HUES6 (cell line): Measurements from ENCODE around the gene RAB27A.
"Not testable (repeated sequence)": the region's sequence is repeated elsewhere in the genome, so short reads cannot be mapped to it uniquely, and the experiment has no call there.

ENCODE experiments used
- H3K27ac ChIP-seq: 2 replicates; pipeline ENCODE4 v1.7.0; 2013; ENCODE audit warnings: low read depth, mild to moderate bottlenecking, low read length, inconsistent platforms
- H3K27me3 ChIP-seq: 2 replicates; pipeline ENCODE4 v1.6.1; 2013; ENCODE audit warnings: low read length; ENCODE audit not compliant: control insufficient read depth, insufficient read depth
- H3K36me3 ChIP-seq: 2 replicates; pipeline ENCODE4 v1.6.1; 2013; ENCODE audit warnings: low read length; ENCODE audit not compliant: control insufficient read depth, insufficient read depth
- H3K4me1 ChIP-seq: 2 replicates; pipeline ENCODE4 v1.6.1; 2013; ENCODE audit warnings: low read length; ENCODE audit not compliant: control insufficient read depth, insufficient read depth
- H3K4me3 ChIP-seq: 2 replicates; pipeline ENCODE4 v1.5.1; 2013; ENCODE audit warnings: low read depth, low read length
- H3K9ac ChIP-seq: one replicate; pipeline ENCODE4 v1.6.1; 2013; ENCODE audit warnings: mild to moderate bottlenecking, low read length
- H3K9me3 ChIP-seq: 2 replicates; pipeline ENCODE4 v1.6.1; 2013; ENCODE audit warnings: low read depth, low read length; ENCODE audit not compliant: control insufficient read depth, insufficient read depth

Gene RAB27A

DNA sequence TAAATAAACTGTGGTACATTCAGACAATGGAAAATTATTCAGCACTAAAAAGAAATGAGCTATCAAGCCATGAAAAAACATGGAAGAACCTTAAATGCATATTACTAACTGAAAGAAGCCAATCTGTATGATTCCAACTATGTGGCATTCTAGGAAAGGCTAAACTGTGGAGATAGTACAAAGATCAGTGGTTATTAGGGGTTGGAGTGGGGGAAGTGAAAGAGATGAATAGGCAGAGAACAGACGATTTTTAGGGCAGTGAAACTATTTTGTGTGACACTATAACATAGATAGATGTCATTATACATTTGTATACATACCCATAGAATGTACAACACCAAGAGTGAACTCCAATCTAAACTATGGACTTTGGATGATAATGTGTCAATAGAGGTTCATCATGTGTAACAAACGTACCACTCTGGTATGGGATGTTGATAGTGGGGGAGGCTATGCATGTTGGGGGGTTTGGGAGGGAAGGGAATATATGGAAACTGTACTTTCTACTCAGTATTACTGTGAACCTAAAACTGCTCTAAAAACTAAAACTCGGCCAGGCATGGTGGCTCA lies 29.0 kb downstream of the RAB27A start:
- Histone ChIP-seq H3K4me3 (no peak overlapping the region), H3K9me3 (0 out of 2 replicates have a peak, but pooled peaks cover 4% of the 10 kb centered on the region), H3K4me1 (no peaks in the 10 kb centered on the region), H3K9ac (no peak overlapping the region), H3K36me3 (no peaks in the 10 kb centered on the region), H3K27ac (no peak overlapping the region), H3K27me3 (no peaks in the 10 kb centered on the region)

DNA sequence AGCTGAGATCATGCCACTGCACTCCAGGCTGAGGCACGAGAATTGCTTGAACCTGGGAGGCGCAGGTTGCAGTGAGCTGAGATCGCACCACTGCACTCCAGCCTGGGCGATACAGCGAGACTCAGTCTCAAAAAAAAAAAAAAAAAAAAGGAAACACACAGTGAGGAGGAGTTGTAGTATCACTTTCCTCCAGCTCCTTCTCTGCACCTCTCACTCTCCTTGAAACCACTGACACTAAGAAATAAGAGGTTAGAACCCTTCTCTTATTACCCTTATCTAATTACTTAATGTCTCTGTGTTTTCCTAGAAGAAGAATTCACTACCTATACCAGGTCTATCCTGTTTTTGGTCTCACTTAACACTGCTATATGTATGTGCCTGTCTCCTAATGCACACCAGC lies 31.7 kb downstream of the RAB27A start:
- Histone ChIP-seq H3K27ac (no peak overlapping the region), H3K9me3 (0 out of 2 replicates have a peak, but pooled peaks cover 4% of the 10 kb centered on the region), H3K4me3 (no peak overlapping the region), H3K4me1 (no peaks in the 10 kb centered on the region), H3K36me3 (no peaks in the 10 kb centered on the region), H3K9ac (no peak overlapping the region), H3K27me3 (no peaks in the 10 kb centered on the region)

GRCh38 chr15:55257012-55257670 lies 32.5 kb downstream of the RAB27A start:
- Histone ChIP-seq H3K4me3 (no peak overlapping the region), H3K36me3 (no peaks in the 10 kb centered on the region)

DNA sequence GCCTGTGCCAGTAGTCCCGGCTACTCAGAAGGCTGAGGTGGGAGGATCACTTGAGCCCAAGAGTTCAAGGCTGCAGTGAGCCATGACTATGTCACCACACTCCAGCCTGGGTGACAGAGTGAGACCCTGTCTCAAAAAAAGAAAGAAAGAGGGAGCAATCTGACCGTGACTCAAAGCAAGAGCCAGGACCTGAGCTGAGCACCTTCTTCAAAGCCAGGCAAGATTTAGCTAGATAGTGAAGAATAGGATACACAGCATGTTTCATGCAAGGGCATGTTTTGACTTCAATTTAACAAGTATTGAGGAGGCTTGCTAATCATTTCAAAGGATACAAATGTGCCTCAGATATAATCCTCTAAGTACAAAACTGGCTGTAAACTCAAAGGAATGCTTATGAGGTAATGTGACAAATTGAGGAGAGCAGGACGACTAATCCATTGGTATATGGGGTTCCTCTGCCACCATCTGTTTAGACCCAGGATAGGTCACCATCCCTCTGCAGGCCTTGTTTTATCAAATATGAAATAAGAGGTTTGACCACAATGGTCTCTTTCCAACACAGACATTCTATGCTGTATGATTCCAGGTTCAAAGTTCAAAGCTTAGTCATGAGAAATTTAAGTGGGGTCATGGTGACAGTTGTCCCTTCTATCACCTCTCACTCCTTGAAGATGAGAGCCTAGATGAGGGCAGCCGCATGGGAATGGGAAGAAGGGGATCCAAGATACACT lies 33.2 kb downstream of the RAB27A start:
- no peaks in the 10 kb centered on the region for H3K27me3 ChIP-seq
- no peak overlapping the region for H3K4me3 ChIP-seq
- H3K9me3 ChIP-seq, result 0 out of 2 replicates have a peak, but pooled peaks cover 4% of the 10 kb centered on the region
- no peaks in the 10 kb centered on the region for H3K36me3 ChIP-seq
- no peak overlapping the region for H3K27ac ChIP-seq
- no peak overlapping the region for H3K9ac ChIP-seq
- no peaks in the 10 kb centered on the region for H3K4me1 ChIP-seq

More at GRCh38 chr15:55257012-55257670, 32.5 kb downstream of the RAB27A start:
- Histone ChIP-seq H3K9ac (no peak overlapping the region), H3K27me3 (no peaks in the 10 kb centered on the region), H3K27ac (no peak overlapping the region), H3K4me1 (no peaks in the 10 kb centered on the region), H3K9me3 (0 out of 2 replicates have a peak, but pooled peaks cover 4% of the 10 kb centered on the region)

DNA sequence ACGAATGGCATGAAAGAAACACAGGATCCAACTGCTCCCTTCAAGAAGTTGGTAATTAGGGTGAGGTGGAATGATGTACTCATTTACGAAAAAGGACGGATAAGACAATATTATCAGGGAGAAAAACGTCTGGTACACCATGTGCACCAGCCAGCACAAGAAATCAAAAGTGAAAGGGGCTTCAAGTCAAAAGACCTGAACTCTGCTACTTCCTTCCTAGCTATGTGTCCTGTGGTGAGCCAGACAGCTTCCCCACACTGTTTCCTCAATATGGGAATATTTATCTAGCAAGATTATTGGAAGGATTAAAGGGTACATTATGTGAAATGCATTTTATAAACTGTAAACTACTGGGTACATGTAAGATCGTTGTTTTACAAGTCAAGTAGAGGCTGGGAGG lies 33.9 kb downstream of the RAB27A start:
- Histone ChIP-seq H3K9me3 (0 out of 2 replicates have a peak, but pooled peaks cover 4% of the 10 kb centered on the region), H3K4me1 (no peaks in the 10 kb centered on the region), H3K9ac (no peak overlapping the region), H3K36me3 (no peaks in the 10 kb centered on the region), H3K27ac (no peak overlapping the region), H3K27me3 (no peaks in the 10 kb centered on the region), H3K4me3 (no peak overlapping the region)

DNA sequence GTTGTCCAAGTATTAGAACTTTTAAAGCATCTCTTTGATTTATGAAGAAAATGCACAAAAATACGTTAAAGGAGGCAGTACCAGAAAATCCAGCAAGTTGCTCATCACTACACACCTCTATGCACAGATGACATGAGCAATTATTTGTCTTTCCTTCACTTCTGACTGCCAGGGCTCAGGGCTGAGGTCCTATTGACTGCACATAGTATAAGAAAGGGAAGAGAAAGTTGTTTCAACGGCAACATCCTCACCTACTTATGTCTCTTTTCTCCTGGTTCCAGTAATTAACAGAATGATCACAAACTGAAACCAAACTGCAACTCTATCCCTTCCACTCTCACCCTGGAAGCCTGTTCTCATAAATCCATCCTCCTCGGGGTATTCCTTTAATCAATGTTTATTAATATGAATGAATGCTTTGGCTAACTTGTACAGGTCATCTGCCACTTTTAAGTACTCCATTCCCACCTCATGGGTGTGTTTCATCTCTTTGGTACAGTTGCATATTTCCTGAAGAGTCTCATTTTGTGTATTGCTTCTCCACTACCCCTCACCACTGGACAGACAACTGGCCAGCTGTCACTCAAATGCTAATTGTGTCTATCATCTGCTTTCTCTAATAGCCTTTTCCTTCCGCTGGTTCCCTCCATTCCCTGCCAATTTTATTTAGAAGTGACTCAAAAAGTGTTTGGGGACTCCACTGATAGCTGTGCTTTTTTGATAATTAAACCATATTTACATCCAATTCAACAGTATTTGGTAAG lies 34.5 kb downstream of the RAB27A start:
- H3K9me3 ChIP-seq, result 0 out of 2 replicates have a peak, but pooled peaks cover 4% of the 10 kb centered on the region
- no peak overlapping the region for H3K27ac ChIP-seq
- no peaks in the 10 kb centered on the region for H3K27me3 ChIP-seq
- H3K9ac ChIP-seq, result no peak overlapping the region
- H3K4me3 ChIP-seq, result no peak overlapping the region
- H3K4me1 ChIP-seq, result no peaks in the 10 kb centered on the region
- no peaks in the 10 kb centered on the region for H3K36me3 ChIP-seq

DNA sequence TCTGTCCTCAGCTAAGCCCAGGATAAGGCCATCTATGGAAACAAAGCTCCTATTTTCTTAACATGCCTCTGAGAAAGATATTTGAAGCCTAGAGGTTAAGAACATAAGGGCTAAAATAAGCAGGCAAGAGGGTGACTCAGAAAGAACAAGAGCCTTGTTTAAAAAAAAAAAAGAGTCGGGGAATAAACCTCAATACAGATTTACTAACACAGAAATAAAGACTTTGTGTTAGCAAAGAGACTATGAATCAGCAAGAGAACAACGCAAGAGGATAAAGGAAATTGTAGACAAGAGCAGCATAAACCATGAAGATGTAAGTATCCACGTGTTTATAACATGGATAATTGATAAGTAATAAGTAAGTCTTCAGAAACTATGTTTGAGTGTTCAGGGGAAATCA lies 36.0 kb downstream of the RAB27A start:
- H3K4me1 ChIP-seq, result 0 out of 2 replicates have a peak, but pooled peaks cover 4% of the 10 kb centered on the region
- H3K9ac ChIP-seq, result no peak overlapping the region
- no peaks in the 10 kb centered on the region for H3K36me3 ChIP-seq
- no peaks in the 10 kb centered on the region for H3K27me3 ChIP-seq
- 0 out of 2 replicates have a peak, but pooled peaks cover 4% of the 10 kb centered on the region for H3K9me3 ChIP-seq
- H3K27ac ChIP-seq, result no peak overlapping the region
- no peak overlapping the region for H3K4me3 ChIP-seq

DNA sequence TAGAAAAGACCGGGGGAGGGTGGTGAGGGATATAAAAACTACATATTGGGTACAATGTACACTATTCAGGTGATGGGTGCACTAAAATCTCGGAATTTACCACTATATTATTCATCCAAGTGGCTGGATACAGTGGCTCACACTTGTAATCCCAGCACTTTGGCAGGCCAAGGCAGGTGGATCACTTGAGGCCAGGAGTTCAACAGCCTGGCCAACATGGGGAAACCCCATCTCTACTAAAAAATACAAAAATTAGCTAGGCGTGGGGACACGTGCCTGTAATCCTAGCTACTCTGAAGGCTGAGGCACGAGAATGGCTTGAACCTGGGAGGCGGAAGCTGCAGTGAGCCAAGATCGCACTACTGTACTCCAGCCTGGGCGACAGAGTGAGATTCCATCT lies 37.4 kb downstream of the RAB27A start:
- not testable (repeated sequence) for H3K27me3 ChIP-seq, H3K9me3 ChIP-seq, H3K9ac ChIP-seq, H3K4me3 ChIP-seq, H3K36me3 ChIP-seq, H3K27ac ChIP-seq, H3K4me1 ChIP-seq

DNA sequence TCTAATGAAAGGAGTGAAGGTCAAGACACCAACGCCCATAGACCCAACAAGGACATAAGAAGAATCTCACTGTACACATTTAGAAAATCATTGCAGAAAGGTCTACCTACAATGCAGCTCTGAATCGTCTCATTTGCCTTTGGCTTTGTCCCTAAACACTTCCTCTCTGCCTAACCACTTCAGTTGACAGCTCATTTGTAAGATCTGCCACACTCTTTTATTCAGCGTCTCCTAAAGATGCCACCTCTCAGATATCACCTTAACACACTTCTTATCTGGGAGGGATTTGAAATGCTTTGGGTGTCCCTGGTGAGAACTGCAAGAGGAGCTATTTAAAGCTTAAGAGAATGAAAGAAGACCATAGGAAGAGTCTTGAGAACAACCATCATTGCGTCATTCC lies 38.7 kb downstream of the RAB27A start:
- Histone ChIP-seq H3K9ac (no peak overlapping the region), H3K4me1 (0 out of 2 replicates have a peak, but pooled peaks cover 4% of the 10 kb centered on the region), H3K4me3 (no peak overlapping the region), H3K27me3 (no peaks in the 10 kb centered on the region), H3K9me3 (no peaks in the 10 kb centered on the region), H3K36me3 (no peaks in the 10 kb centered on the region), H3K27ac (no peak overlapping the region)

DNA sequence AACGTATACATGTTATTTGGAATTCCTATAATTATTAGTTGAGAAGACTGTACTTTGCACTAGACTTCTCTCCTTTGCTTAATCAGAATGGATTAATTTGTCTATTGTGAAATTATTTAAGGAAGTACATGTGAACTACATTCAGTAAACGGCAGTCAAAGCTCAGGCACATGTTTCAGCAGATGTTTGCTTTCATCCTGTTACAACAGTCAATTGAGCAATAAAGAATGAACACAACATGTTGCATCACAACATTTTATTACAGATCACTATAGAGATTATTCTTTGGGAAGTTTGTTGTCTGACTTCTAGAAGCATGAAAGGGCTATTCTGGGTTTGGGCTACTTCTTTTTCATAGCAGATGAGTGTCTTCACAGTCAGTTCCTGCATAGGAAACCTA lies 39.2 kb downstream of the RAB27A start:
- Histone ChIP-seq H3K27me3 (no peaks in the 10 kb centered on the region), H3K4me1 (0 out of 2 replicates have a peak, but pooled peaks cover 4% of the 10 kb centered on the region), H3K36me3 (no peaks in the 10 kb centered on the region), H3K9me3 (no peaks in the 10 kb centered on the region), H3K27ac (no peak overlapping the region), H3K4me3 (no peak overlapping the region), H3K9ac (no peak overlapping the region)
